Gastroesophageal sphincter (tissue), 3 donors: ENCODE results near the gene TNFRSF13B.

Source experiments
- CTCF ChIP-seq, 4 experiments: fragments of 200-600 bp in 2 of 4; fragments of 450-650 bp in 2 of 4; sonication (generic) in 1 of 4; IDR thresholded peaks; one replicate each; pipeline ENCODE4 v1.5.1; 2017 to 2019; ENCODE audit warnings: antibody characterized with exemption in 4 of 4, mild to moderate bottlenecking in 2 of 4, moderate library complexity in 2 of 4
- EP300 ChIP-seq: sonication (generic); formaldehyde crosslinking; IDR thresholded peaks from one replicate; pipeline ENCODE4 v1.6.1; 2017; ENCODE audit warnings: antibody characterized with exemption, mild to moderate bottlenecking
- POLR2A ChIP-seq, 2 donors: fragments of 450-650 bp; IDR thresholded peaks; one replicate each; pipeline ENCODE4 v1.6.1; 2017; ENCODE audit warnings: antibody characterized with exemption in 2 of 2, mild to moderate bottlenecking in 2 of 2, moderate library complexity in 1 of 2

DNA sequence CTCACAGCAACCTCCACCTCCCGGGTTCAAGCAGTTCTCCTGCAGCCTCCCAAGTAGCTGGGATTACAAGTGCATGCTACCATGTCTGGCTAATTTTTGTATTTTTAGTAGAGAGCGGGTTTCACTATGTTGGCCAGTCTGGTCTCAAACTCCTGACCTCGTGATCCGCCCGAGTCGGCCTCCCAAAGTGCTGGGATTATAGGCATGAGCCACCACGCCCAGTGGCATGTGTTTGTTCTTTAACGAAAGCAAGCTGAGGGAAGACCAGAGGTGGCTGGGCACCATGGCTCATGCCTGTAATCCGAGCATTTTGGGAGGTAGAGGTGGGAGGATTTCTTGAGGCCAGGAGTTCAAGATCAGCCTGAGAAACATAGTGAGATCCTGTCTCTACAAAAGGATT, 18.1 kb downstream of the TNFRSF13B start:
- TF ChIP-seq POLR2A (IDR thresholded peaks at IDR 0.05) (no peak), CTCF (IDR thresholded peaks at IDR 0.05) (no peak), EP300 (no peak)
